IgD-negative memory B cell (primary cell): ENCODE results near the gene SETD1A. TPM values are rescaled to one million over a fixed set of nuclear protein-coding genes. Genes with fewer than 3 reads are reported as not detected.

ENCODE experiments used
- H3K27ac Mint-ChIP-seq, 3 donors: one replicate each; pipeline ENCODE4 v1.8.0; 2020 to 2022; ENCODE audit warnings: mild to moderate bottlenecking in 3 of 3, mixed read lengths in 3 of 3, moderate library complexity in 1 of 3
- H3K27me3 Mint-ChIP-seq: one replicate; pipeline ENCODE4 v1.8.0; 2021; ENCODE audit warnings: mixed read lengths
- H3K36me3 Mint-ChIP-seq: one replicate; pipeline ENCODE4 v1.8.0; 2020; ENCODE audit warnings: mild to moderate bottlenecking, mixed read lengths
- H3K4me1 Mint-ChIP-seq, 3 donors: one replicate each; pipeline ENCODE4 v1.8.0; 2020 to 2022; ENCODE audit warnings: mixed read lengths in 3 of 3, mild to moderate bottlenecking in 1 of 3
- H3K4me3 Mint-ChIP-seq, 4 donors: one replicate each; pipeline ENCODE4 v1.8.0; 2020 to 2022; ENCODE audit warnings: mild to moderate bottlenecking in 4 of 4, mixed read lengths in 4 of 4, moderate library complexity in 3 of 4
- H3K9me3 Mint-ChIP-seq, 3 donors: one replicate each; pipeline ENCODE4 v1.8.0; 2020 to 2021; ENCODE audit warnings: mixed read lengths in 3 of 3, mild to moderate bottlenecking in 1 of 3
- polyA plus RNA-seq: library from polyadenylated mRNA; unstranded; fragments of 300-500 nt; fragmentation: Illumina TruSeq; gene quantifications from one replicate; pipeline ENCODE4 v1.2.3, GENCODE V29; 2021

SETD1A gene
- polyA plus RNA-seq = 3.0 TPM

- Mint-ChIP-seq H3K9me3 (no peaks in the 10 kb centered on the region), H3K27me3 (no peaks in the 10 kb centered on the region), H3K27ac (peak within 1 kb of the TSS; percentile 99 to 100 (median 99)), H3K4me1 (peaks cover 22 to 28% (median 23%) of the 10 kb centered on the region in 3 donors), H3K4me3 (peak within 1 kb of the TSS; percentile 95 to 99 (median 98)), H3K36me3 (peaks cover 2% of the 10 kb centered on the region)
These were observed at the start of gene SETD1A for GRCh38 chr16:30957456-30958174. TSS of gene SETD1A (plus strand) at chr16:30957754. CDS start at chr16:30958732, 978 bp downstream.

- Mint-ChIP-seq H3K9me3 (no peaks in the 10 kb centered on the region), H3K27ac (no peak overlapping the region), H3K4me1 (no peaks in the 10 kb centered on the region), H3K4me3 (no peak overlapping the region), H3K36me3 (no peaks in the 10 kb centered on the region), H3K27me3 (no peaks in the 10 kb centered on the region)
These were observed 47.0 kb upstream of the SETD1A start for GRCh38 chr16:30910427-30911029.

GRCh38 chr16:30912794-30913412, 44.7 kb upstream of the SETD1A start:
- peaks cover 0 to 3% (median 0%) of the 10 kb centered on the region in 3 donors for H3K4me1 Mint-ChIP-seq
- H3K4me3 Mint-ChIP-seq = no peak overlapping the region
- no peak overlapping the region for H3K27ac Mint-ChIP-seq

GRCh38 chr16:30914830-30915229, 42.7 kb upstream of the SETD1A start:
- no peaks in the 10 kb centered on the region for H3K36me3 Mint-ChIP-seq
- H3K27me3 Mint-ChIP-seq = no peaks in the 10 kb centered on the region
- no peak overlapping the region for H3K4me3 Mint-ChIP-seq
- no peak overlapping the region for H3K27ac Mint-ChIP-seq
- peaks cover 0 to 3% (median 0%) of the 10 kb centered on the region in 3 donors for H3K4me1 Mint-ChIP-seq
- no peaks in the 10 kb centered on the region for H3K9me3 Mint-ChIP-seq

More at GRCh38 chr16:30912794-30913412, 44.7 kb upstream of the SETD1A start:
- Mint-ChIP-seq H3K27me3 (no peaks in the 10 kb centered on the region), H3K36me3 (no peaks in the 10 kb centered on the region), H3K9me3 (no peaks in the 10 kb centered on the region)

GRCh38 chr16:30918614-30919013, 38.9 kb upstream of the SETD1A start:
- Mint-ChIP-seq H3K36me3 (no peaks in the 10 kb centered on the region), H3K4me3 (no peak overlapping the region), H3K4me1 (peaks cover 0 to 5% (median 4%) of the 10 kb centered on the region in 3 donors), H3K9me3 (peaks cover 0 to 1% (median 0%) of the 10 kb centered on the region in 3 donors), H3K27me3 (no peaks in the 10 kb centered on the region), H3K27ac (no peak overlapping the region)

- peak overlapping the region; percentile 46 to 92 (median 89) for H3K27ac Mint-ChIP-seq
- H3K4me1 Mint-ChIP-seq = peaks cover 0 to 10% (median 7%) of the 10 kb centered on the region in 3 donors
- H3K36me3 Mint-ChIP-seq = no peaks in the 10 kb centered on the region
- no peaks in the 10 kb centered on the region for H3K27me3 Mint-ChIP-seq
- H3K9me3 Mint-ChIP-seq = peaks cover 0 to 1% (median 0%) of the 10 kb centered on the region in 3 donors
- peak overlapping the region; percentile 68 to 100 (median 96) for H3K4me3 Mint-ChIP-seq
These were observed 36.7 kb upstream of the SETD1A start for GRCh38 chr16:30920891-30921290.

GRCh38 chr16:30921459-30921747, 36.2 kb upstream of the SETD1A start:
- Mint-ChIP-seq H3K4me1 (peaks cover 0 to 10% (median 8%) of the 10 kb centered on the region in 3 donors), H3K27me3 (no peaks in the 10 kb centered on the region), H3K27ac (peak overlapping the region; percentile 92 to 100 (median 99)), H3K36me3 (no peaks in the 10 kb centered on the region), H3K4me3 (peak overlapping the region; percentile 92 to 100 (median 100)), H3K9me3 (peaks cover 0 to 1% (median 0%) of the 10 kb centered on the region in 3 donors)

- Mint-ChIP-seq H3K4me3 (peak overlapping the region; percentile 92 to 100 (median 100)), H3K36me3 (no peaks in the 10 kb centered on the region), H3K27ac (peak overlapping the region; percentile 92 to 100 (median 99)), H3K9me3 (peaks cover 0 to 1% (median 0%) of the 10 kb centered on the region in 3 donors), H3K27me3 (no peaks in the 10 kb centered on the region), H3K4me1 (peaks cover 0 to 10% (median 8%) of the 10 kb centered on the region in 3 donors)
These were observed 35.7 kb upstream of the SETD1A start for GRCh38 chr16:30921748-30922419.

GRCh38 chr16:30922420-30922959, 35.1 kb upstream of the SETD1A start:
- Mint-ChIP-seq H3K4me1 (peaks cover 0 to 8% (median 8%) of the 10 kb centered on the region in 3 donors), H3K27ac (peak overlapping the region; percentile 92 to 100 (median 99)), H3K9me3 (peaks cover 0 to 1% (median 0%) of the 10 kb centered on the region in 3 donors)

GRCh38 chr16:30922960-30923535, 34.5 kb upstream of the SETD1A start:
- Mint-ChIP-seq H3K27me3 (no peaks in the 10 kb centered on the region), H3K4me3 (peak overlapping the region; percentile 92 to 100 (median 100)), H3K27ac (peak overlapping the region; percentile 92 to 100 (median 99)), H3K9me3 (peaks cover 0 to 1% (median 0%) of the 10 kb centered on the region in 3 donors), H3K36me3 (no peaks in the 10 kb centered on the region), H3K4me1 (peaks cover 0 to 8% (median 7%) of the 10 kb centered on the region in 3 donors)

More at GRCh38 chr16:30922420-30922959, 35.1 kb upstream of the SETD1A start:
- Mint-ChIP-seq H3K4me3 (peak overlapping the region; percentile 92 to 100 (median 100)), H3K36me3 (no peaks in the 10 kb centered on the region), H3K27me3 (no peaks in the 10 kb centered on the region)

- Mint-ChIP-seq H3K4me3 (peak within 1 kb of the TSS; percentile 92 to 100 (median 100)), H3K27ac (peak within 1 kb of the TSS; percentile 92 to 100 (median 99)), H3K36me3 (no peaks in the 10 kb centered on the region), H3K9me3 (peaks cover 0 to 1% (median 0%) of the 10 kb centered on the region in 3 donors), H3K4me1 (peaks cover 0 to 8% (median 7%) of the 10 kb centered on the region in 3 donors), H3K27me3 (no peaks in the 10 kb centered on the region)
These were observed 33.9 kb upstream of the SETD1A start, which contains the start of gene FBXL19 for GRCh38 chr16:30923554-30924075. TSS of gene FBXL19 (plus strand) at chr16:30923572. CDS start at chr16:30925755, 2,183 bp downstream.

- no peaks in the 10 kb centered on the region for H3K36me3 Mint-ChIP-seq
- H3K4me3 Mint-ChIP-seq = peak overlapping the region; percentile 64 to 85 (median 76)
- H3K27me3 Mint-ChIP-seq = no peaks in the 10 kb centered on the region
- peaks cover 0 to 10% (median 7%) of the 10 kb centered on the region in 3 donors for H3K4me1 Mint-ChIP-seq
- H3K9me3 Mint-ChIP-seq = peaks cover 0 to 1% (median 0%) of the 10 kb centered on the region in 3 donors
- H3K27ac Mint-ChIP-seq = no peak overlapping the region
These were observed 33.3 kb upstream of the SETD1A start for GRCh38 chr16:30924076-30924912.
